OCI-LY1 (cell line): ENCODE results near the gene FAM76B.

Experiments
- H2AFZ ChIP-seq: fragments of 200-600 bp; sonication (generic), shearing (Covaris generic); 2 replicates; pipeline ENCODE4 v1.6.0; 2014; ENCODE audit warnings: antibody characterized with exemption, mild to moderate bottlenecking, low read length
- H3F3A ChIP-seq: fragments of 200-600 bp; sonication (generic), shearing (Covaris generic); 2 replicates; pipeline ENCODE4 v1.6.0; 2014; ENCODE audit warnings: mild to moderate bottlenecking, antibody characterized with exemption, low read length, moderate library complexity; ENCODE audit not compliant: insufficient read depth
- H3K27ac ChIP-seq: fragments of 200-600 bp; sonication (generic); 2 replicates; pipeline ENCODE4 v1.5.1; 2014; ENCODE audit warnings: low read length, mixed run types, mild to moderate bottlenecking, low read depth; ENCODE audit not compliant: poor library complexity, severe bottlenecking
- H3K27me3 ChIP-seq: fragments of 200-600 bp; sonication (generic); 2 replicates; pipeline ENCODE4 v1.6.0; 2014; ENCODE audit warnings: antibody characterized with exemption, mild to moderate bottlenecking, low read length, moderate library complexity; ENCODE audit not compliant: insufficient read depth
- H3K36me3 ChIP-seq: fragments of 200-600 bp; sonication (generic); 2 replicates; pipeline ENCODE4 v1.6.1; 2014; ENCODE audit warnings: mild to moderate bottlenecking, antibody characterized with exemption, low read length, moderate library complexity, mixed read lengths; ENCODE audit not compliant: insufficient read depth
- H3K4me1 ChIP-seq: fragments of 200-600 bp; sonication (generic); 2 replicates; pipeline ENCODE4 v1.5.1; 2014; ENCODE audit warnings: mild to moderate bottlenecking, low read length, moderate library complexity; ENCODE audit not compliant: insufficient read depth, severe bottlenecking
- H3K4me2 ChIP-seq: fragments of 200-600 bp; sonication (generic), shearing (Covaris generic); 2 replicates; pipeline ENCODE4 v1.6.1; 2014; ENCODE audit warnings: low read length
- H3K4me3 ChIP-seq: fragments of 200-600 bp; sonication (generic); 2 replicates; pipeline ENCODE4 v1.5.1; 2014; ENCODE audit warnings: low read length, low read depth, mild to moderate bottlenecking, mixed read lengths; ENCODE audit not compliant: poor library complexity, severe bottlenecking
- H3K79me2 ChIP-seq: fragments of 200-600 bp; shearing (Covaris generic); 2 replicates; pipeline ENCODE4 v1.6.1; 2016; ENCODE audit warnings: mixed run types, low read length, mixed read lengths; ENCODE audit not compliant: insufficient read depth
- H3K9ac ChIP-seq: fragments of 200-600 bp; sonication (generic), shearing (Covaris generic); 2 replicates; pipeline ENCODE4 v1.6.1; 2014; ENCODE audit warnings: mild to moderate bottlenecking, low read length, mixed read lengths
- H3K9me2 ChIP-seq: fragments of 200-600 bp; sonication (generic), shearing (Covaris generic); 2 replicates; pipeline ENCODE4 v1.6.1; 2014; ENCODE audit warnings: low read depth, mild to moderate bottlenecking, low read length, mixed read lengths
- H3K9me3 ChIP-seq: fragments of 200-600 bp; shearing (Covaris generic); 2 replicates; pipeline ENCODE4 v1.6.1; 2014; ENCODE audit warnings: low read length, mixed read lengths
- H4K20me1 ChIP-seq: fragments of 200-600 bp; sonication (generic), shearing (Covaris generic); 2 replicates; pipeline ENCODE4 v1.6.0; 2016; ENCODE audit warnings: mild to moderate bottlenecking, low read length; ENCODE audit not compliant: insufficient read depth
- CTCF ChIP-seq: fragments of 200-600 bp; sonication (generic), shearing (Covaris generic); IDR thresholded peaks from 2 replicates; pipeline ENCODE4 v1.5.1; 2017; ENCODE audit warnings: mild to moderate bottlenecking, antibody characterized with exemption, low read length, moderate library complexity, mixed read lengths
- EZH2 ChIP-seq: fragments of 200-600 bp; sonication (generic), shearing (Covaris generic); IDR thresholded peaks from 2 replicates; pipeline ENCODE4 v1.8.0; 2017; ENCODE audit warnings: borderline replicate concordance, mixed run types, mild to moderate bottlenecking, antibody characterized with exemption, low read length, moderate library complexity, mixed read lengths

The FAM76B gene

GRCh38 chr11:95789506-95790122 lies at the start of gene FAM76B:
TSS of gene FAM76B (minus strand) at chr11:95789782. CDS start at chr11:95789478, 304 bp downstream.
- peak within 1 kb of the TSS; percentile 99 for H3K9ac ChIP-seq
- H3K4me1 ChIP-seq: peaks cover 30% of the 10 kb centered on the region
- H4K20me1 ChIP-seq: no peaks in the 10 kb centered on the region
- H3K36me3 ChIP-seq: peaks cover 38% of the 10 kb centered on the region
- no peaks in the 10 kb centered on the region for H3F3A ChIP-seq
- no peaks in the 10 kb centered on the region for H3K27me3 ChIP-seq
- TF ChIP-seq EZH2 (no peak), CTCF (no peak)
- H2AFZ ChIP-seq: no peak within 1 kb of the TSS
- H3K27ac ChIP-seq: peak within 1 kb of the TSS; percentile 91
- peak within 1 kb of the TSS; percentile 99 for H3K4me3 ChIP-seq
- peak within 1 kb of the TSS; percentile 97 for H3K4me2 ChIP-seq
- H3K9me3 ChIP-seq: no peaks in the 10 kb centered on the region
- H3K9me2 ChIP-seq: no peaks in the 10 kb centered on the region
- peaks cover 46% of the 10 kb centered on the region for H3K79me2 ChIP-seq

GRCh38 chr11:95835768-95836488 lies 46.3 kb upstream of the FAM76B start:
- Histone ChIP-seq H3K9me2 (no peaks in the 10 kb centered on the region), H3K4me2 (no peak overlapping the region), H3K4me1 (no peaks in the 10 kb centered on the region), H3K9ac (no peak overlapping the region), H3K36me3 (peaks cover 69% of the 10 kb centered on the region), H4K20me1 (no peaks in the 10 kb centered on the region), H3K27me3 (no peaks in the 10 kb centered on the region), H3K4me3 (no peak overlapping the region), H3F3A (no peaks in the 10 kb centered on the region), H3K79me2 (no peaks in the 10 kb centered on the region), H3K9me3 (no peaks in the 10 kb centered on the region), H2AFZ (no peak overlapping the region), H3K27ac (no peak overlapping the region)
- TF ChIP-seq CTCF (peak; percentile 89), EZH2 (no peak)

GRCh38 chr11:95835351-95835750 lies 45.8 kb upstream of the FAM76B start:
- Histone ChIP-seq H2AFZ (no peak overlapping the region), H3K4me1 (no peaks in the 10 kb centered on the region), H3F3A (no peaks in the 10 kb centered on the region), H3K4me3 (no peak overlapping the region), H3K9me2 (no peaks in the 10 kb centered on the region), H3K79me2 (no peaks in the 10 kb centered on the region), H3K9ac (no peak overlapping the region), H4K20me1 (no peaks in the 10 kb centered on the region), H3K4me2 (no peak overlapping the region), H3K9me3 (no peaks in the 10 kb centered on the region), H3K27ac (no peak overlapping the region), H3K36me3 (peaks cover 70% of the 10 kb centered on the region), H3K27me3 (no peaks in the 10 kb centered on the region)
- TF ChIP-seq EZH2 (no peak), CTCF (no peak)
